Activated CD8-positive, alpha-beta memory T cell treated with anti-CD3 and anti-CD28 coated beads for 4 hours (primary cell): Measurements from ENCODE around the gene VGF.
"Not testable (repeated sequence)": the region's sequence is repeated elsewhere in the genome, so short reads cannot be mapped to it uniquely, and the experiment has no call there.

Experiments used
- DNase-seq, 2 donors: peaks; one replicate each; pipeline ENCODE4 v3.0.0-alpha.2; 2020; ENCODE audit warnings: low read depth in 2 of 2

VGF gene

GRCh38 chr7:101165075-101165957 is at the start of gene VGF:
VGF (minus strand) TSS chr7:101165569; CDS start chr7:101164843, 726 bp downstream.
- peak; percentile 76 to 78 for DNase-seq

- DNase-seq: no peak
Observed at GRCh38 chr7:101212014-101212413, 46.6 kb upstream of the VGF start.

GRCh38 chr7:101211501-101211900 is 46.1 kb upstream of the VGF start:
- no peak for DNase-seq

DNA sequence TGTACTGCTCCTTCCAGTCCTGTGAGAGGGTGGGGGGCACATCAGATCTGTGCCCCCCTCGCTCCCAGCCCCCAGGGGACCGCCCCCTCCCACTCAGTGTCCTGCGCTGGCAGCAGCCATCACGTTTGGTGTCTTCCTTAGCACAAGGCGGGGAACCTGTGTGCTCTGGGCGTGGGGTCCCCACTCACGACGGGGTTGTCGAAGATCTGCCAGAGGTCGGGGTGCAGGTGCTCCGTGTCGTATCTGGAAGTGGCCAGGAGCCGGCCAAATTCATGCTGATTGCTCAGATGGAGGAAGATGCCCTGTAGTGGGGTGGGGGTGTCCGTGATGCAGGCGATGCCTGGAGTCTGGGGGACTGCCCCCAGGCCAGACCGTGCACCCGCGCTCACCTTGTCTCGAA is 44.8 kb upstream of the VGF start:
- no peak for DNase-seq

DNA sequence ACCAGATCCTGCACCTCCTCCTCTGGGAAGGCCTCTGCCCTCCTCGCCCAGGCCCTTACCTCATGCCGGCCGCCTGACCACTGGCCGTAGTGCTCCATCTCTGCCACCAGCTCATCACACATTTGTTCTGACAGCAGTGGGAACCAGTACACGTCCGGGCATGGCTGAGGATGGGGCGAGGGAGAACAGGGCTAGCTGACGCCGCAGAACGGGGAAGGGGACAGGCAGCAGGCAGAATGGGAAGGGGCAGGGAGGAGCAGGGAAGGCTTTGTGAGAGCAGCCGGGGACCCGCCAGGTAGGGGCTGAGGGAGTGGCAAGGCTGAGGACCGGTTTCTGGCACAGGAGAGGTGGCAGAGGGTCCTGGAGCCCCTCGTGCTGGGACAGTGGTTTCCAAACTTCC is 43.4 kb upstream of the VGF start:
- no peak for DNase-seq

DNA sequence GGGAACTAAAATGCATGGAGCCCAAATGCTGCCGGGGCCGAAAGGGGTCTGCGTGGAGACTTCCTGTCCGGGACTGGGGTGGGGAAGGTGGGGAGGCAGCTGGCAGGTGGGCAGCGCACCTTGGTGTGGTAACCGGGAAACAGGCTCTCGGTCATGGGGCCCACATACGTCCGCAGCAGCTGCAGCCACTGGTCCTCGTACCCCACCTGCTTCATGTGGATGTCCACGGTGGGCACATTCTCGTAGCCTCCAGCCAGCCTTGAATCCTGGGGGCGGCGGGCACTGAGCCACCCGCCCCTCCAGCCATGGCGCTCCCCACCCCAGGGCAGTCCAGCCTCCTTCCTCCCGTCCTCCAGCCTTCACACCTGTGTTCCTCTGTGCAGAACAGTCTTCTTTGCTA is 42.1 kb upstream of the VGF start:
- no peak for DNase-seq

GRCh38 chr7:101206665-101207042 is 41.3 kb upstream of the VGF start:
- DNase-seq: no peak

DNA sequence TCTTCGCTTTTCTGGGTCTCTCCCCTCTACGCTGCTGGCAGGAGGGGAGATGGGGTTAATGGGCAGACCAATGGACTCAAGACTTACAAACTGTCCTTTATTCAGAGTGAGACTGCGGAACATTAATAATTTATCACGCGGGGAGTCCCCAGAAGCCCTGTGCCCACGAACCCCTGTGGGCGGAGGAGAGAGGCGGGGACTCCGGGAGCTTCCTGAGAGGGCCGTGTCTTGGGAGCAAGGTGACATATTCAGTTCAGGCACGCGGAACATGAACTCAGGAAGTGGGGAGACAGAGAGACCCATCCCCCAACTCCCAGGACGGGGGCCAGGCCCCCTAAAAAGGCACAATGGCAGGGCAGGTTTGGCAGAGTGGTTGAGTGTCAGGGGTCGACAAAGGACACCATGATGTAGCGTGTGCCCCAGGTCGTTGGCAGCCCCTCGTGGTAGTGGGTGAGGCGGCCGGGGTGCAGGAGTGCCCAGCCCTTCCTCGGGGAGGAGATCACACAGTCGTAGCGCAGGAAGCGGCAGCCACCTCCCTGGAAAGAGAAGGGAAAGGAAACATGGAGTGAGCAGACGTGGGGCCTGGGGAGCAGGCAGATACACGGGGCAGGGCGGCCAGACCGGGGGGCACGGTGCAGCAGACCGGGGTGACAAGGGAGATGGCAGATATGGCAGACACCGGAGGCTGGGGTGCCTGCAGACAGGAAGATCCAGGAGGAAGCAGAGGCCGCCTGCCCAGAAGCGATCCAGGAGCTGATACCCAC is 40.7 kb upstream of the VGF start:
- DNase-seq: no peak

DNA sequence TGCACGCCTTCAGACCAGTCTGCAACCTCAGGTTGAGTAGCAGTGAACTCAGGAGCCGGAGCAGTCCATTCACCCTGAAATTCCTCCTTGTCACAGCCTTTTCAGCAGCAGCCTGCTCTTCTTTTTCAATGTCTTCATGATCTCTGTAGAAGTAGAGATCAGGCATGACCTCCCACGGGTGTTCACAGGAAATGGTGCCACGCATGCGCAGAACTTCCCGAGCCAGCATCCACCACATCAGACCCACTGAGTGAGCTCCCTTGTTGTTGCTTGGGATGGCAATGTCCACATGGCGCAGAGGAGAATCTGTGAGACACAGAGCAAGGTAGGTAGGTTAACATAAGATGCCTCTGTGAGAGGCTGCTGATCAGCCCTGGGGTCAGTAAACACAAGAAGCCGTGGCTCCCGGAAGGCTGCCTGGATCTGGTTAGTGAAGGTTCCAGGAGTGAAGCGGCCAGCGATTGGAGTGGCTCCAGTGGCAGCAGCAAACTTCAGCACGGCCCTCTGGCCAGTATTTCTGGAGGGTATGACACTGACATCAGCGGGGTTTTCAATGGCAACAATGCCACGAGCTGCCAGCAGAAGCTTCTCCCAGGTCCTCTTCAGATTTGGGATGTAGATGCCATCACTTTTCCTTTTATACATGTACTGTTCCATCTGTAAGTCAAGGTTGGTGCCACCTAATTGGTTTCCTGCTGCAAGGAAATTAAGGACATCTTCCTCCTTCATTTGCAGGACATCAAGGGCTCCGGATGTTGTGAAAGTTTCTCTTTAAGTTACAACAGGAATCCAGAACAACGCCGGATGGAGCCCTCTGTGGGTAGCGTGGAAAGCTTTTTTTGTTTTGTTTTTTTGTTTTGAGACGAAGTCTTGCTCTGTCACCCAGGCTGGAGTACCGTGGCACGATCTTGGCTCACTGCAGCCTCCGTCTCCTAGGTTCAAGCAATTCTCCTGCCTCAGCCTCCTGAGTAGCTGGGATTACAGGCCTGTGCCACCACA is 38.7 kb upstream of the VGF start:
- DNase-seq: not testable (repeated sequence)

DNA sequence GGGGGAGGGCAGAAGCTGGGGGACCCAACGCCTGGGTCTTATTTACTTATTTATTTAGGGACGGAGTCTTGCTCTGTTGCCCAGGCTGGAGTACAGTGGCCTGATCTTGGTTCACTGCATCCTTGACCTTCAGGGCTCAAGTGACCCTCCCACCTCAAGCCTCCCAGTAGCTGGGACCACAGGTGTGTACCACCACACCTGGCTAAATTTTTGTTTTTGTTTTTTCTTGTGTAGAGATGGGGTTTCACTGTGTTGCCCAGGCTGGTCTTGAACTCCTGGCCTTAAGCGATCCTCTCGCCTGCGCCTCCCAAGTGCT is 37.2 kb upstream of the VGF start:
- DNase-seq: no peak

DNA sequence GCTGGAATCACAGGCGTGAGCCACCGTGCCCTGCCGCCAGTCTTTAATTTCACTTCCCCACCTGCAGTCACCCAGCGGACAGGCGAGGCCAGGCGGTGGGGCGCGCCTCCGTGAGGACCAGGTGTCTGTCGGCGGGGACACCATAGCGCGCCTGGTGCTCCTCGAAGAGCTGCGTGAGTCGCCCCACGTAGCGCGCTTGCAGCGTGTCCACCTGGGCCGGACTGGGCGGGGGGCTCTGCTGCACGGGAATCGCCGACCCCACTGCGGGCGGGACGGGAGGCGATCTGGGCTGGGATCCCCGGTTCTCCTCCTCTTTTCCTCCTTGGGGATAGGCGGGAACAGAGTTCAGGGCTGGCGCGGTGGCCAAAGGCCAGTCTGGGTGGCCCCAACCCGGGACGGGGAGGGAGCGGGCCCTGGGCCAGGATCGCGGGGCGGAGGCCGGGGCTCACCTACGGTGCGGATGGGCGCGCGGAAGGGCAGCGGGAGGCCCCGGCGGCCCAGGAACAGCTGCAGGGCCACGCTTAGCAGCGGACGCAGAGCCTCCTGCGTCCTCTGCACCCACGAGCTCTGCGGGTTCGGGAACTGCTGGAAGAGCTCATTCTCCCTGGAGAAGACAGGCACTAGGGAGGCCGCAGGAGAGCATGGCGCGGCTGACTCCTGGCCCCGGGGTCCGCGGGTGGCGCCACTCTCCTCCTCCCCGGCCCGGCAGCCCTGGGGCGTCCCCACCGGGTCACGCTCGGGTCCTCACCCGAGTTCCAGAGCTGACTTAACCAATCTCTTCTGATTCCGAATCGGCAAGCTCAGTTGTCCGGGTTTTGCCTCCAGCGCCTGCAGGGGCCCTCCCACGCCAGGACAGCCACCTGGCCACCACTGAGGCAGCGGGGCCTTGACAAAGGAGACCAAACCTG is 36.6 kb upstream of the VGF start:
- no peak for DNase-seq

DNA sequence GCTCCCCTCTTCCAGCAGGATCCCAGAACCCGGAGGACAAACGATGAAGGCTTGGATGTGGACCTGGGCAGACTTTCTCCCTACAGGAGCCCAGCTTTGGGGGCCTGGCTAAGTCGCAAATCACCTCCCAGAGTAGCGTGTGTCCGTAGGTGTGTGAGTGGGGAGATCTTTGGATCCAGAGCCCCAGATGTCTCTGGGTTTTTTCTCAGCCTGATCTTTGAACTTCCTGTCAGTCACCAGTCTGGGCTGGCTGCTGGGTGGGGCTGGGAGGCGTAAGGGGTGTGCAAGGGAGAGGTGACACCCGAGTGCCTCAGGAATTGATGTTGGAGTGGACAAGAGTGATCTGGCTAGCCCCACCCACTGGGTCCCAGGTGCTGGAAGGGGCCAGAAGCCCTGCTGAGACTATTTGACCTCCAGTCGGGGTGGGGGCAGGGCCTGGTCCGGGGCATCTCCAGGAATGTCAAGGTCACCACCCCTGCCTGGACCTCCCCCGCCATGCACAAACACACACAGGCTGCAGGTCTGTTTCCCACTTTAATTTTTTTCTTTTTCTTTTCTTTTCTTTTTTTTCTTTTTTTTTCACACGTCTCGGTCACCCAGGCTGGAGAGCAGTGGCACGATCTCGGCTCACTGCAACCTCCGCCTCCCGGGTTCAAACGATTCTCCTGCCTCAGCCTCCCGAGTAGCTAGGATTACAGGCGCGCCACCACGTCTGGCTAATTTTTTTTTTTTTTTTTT is 35.7 kb upstream of the VGF start, which contains the start of gene MOGAT3:
Gene MOGAT3, minus strand, starts transcription at position 175 of the 738 bp plus-strand sequence. CDS start 182 bp downstream, outside the sequence.
- DNase-seq: no peak

DNA sequence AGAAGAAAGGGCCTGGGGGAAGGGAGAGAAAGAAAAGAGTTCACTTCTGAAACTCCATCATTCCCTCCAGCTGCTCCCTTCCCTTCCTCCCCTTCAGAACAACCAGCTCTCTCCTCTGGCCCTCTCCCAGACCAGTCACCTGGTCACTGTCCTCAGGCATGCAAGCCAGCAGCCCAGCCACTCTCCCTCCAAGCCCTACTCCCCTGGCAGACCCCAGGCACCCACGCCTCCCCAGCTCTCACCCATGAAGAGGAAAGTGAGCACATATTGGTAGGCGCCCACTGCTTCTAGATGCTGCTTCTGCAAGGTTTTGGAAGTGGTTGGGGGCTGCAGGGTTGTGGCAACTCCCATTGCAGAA is 35.1 kb upstream of the VGF start:
- no peak for DNase-seq

DNA sequence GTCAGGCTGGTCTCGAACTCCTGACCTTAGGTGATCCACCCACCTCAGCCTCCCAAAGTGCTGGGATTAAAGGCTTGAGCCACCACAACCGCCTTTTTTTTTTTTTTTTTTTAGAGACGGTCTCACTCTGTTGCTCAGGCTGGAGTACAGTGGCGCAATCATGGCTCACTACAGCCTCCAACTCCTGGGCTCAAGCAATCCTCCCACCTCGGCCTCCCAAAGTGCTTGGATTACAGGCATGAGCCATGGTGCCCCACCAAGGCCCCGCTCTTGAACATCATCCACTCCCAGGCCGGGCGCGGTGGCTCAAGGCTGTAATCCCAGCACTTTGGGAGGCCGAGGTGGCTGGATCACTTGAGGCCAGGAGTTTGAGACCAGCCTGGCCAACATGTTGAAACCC is 34.2 kb upstream of the VGF start:
- DNase-seq: not testable (repeated sequence)

GRCh38 chr7:101198476-101198875 is 33.1 kb upstream of the VGF start:
- DNase-seq: no peak

DNA sequence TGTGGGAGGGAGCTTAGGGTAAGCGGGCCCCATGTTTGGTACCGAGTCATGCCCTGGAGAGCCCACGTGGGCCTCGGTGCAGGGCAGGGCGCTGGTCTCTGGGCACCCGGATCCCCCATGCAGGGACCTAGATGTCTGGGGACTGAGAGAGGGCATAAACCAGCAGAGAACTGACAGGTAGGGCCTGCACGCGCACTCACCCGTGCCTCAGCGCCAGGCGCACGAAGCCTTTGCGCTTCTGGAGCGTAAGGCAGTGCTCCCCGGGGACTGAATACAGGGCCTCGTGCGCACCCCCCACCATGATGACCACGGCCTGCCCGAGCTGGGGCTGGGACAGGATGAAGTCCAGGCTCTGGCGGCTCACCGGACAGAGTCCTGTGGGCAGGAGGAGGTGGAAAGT is 32.6 kb upstream of the VGF start:
- no peak for DNase-seq

DNA sequence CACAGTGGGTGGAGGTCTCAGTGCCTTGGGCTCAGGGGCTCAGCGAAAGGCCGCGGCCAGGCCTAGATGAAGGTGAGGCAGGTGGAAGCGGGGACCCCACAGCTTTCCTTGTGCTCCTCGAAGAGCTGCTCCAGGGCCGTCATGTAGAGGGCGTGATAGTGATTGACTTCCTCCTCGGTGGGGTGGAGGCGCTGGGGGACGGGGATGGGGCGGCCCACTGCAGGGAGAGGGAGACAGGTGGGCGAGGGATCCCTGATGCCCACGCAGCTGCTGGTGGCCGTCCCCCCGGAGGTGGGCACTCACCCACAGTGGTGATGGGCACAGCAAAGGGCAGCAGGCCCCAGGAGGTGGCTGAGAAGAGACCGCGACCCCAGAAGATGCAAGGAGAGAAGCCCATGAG is 30.5 kb upstream of the VGF start:
- DNase-seq: no peak

- DNase-seq: no peak
Observed at GRCh38 chr7:101189109-101189508, 23.7 kb upstream of the VGF start.

- DNase-seq: no peak
Observed at GRCh38 chr7:101186844-101187428, 21.6 kb upstream of the VGF start.

GRCh38 chr7:101186194-101186593 is 20.8 kb upstream of the VGF start:
- no peak for DNase-seq
